ENCODE data around the gene ENAH.
A peak's percentile ranks its signal among the peaks of the same experiment; 100 is the strongest.

Gene ENAH

GRCh38 chr1:225556694-225557093, 96.2 kb downstream of the ENAH start:
- no peak overlapping the region for H3K9ac ChIP-seq (ENCODE audit: low read length)
- H3K79me2 ChIP-seq (ENCODE audit: low read length) = no peaks in the 10 kb centered on the region

GRCh38 chr1:225555821-225556220, 97.1 kb downstream of the ENAH start:
- H3K9me3 ChIP-seq (ENCODE audit: insufficient read depth, low read length) = 0 out of 2 replicates have a peak, but pooled peaks cover 6% of the 10 kb centered on the region
- no peaks in the 10 kb centered on the region for H3K27me3 ChIP-seq (ENCODE audit: low read depth, low read length)
- no peak overlapping the region for H2AFZ ChIP-seq (ENCODE audit: low read depth, low read length)
- H4K20me1 ChIP-seq (ENCODE audit: insufficient read depth, low read length) = no peaks in the 10 kb centered on the region
- no peaks in the 10 kb centered on the region for H3K79me2 ChIP-seq (ENCODE audit: low read length)
- no peak overlapping the region for H3K4me3 ChIP-seq (ENCODE audit: low read length)
- TF ChIP-seq CTCF (IDR thresholded peaks at IDR 0.05; ENCODE audit: low read depth, low read length) (no peak), EZH2phosphoT487 (IDR thresholded peaks at IDR 0.05; ENCODE audit: low read depth) (no peak)
- H3K4me1 ChIP-seq (ENCODE audit: low read length) = peaks cover 12% of the 10 kb centered on the region
- H3K36me3 ChIP-seq (replicated peaks; ENCODE audit: low read depth, low read length) = peaks cover 6% of the 10 kb centered on the region
- no peak overlapping the region for H3K9ac ChIP-seq (ENCODE audit: low read length)
- no peak overlapping the region for H3K4me2 ChIP-seq (ENCODE audit: low read length)
- H3K27ac ChIP-seq (ENCODE audit: low read length) = no peak overlapping the region

More at GRCh38 chr1:225556694-225557093, 96.2 kb downstream of the ENAH start:
- H3K9me3 ChIP-seq (ENCODE audit: insufficient read depth, low read length) = 0 out of 2 replicates have a peak, but pooled peaks cover 6% of the 10 kb centered on the region
- no peak overlapping the region for H3K4me3 ChIP-seq (ENCODE audit: low read length)
- H3K27ac ChIP-seq (ENCODE audit: low read length) = no peak overlapping the region
- peaks cover 12% of the 10 kb centered on the region for H3K4me1 ChIP-seq (ENCODE audit: low read length)
- H4K20me1 ChIP-seq (ENCODE audit: insufficient read depth, low read length) = no peaks in the 10 kb centered on the region
- no peak overlapping the region for H3K4me2 ChIP-seq (ENCODE audit: low read length)
- H3K27me3 ChIP-seq (ENCODE audit: low read depth, low read length) = no peaks in the 10 kb centered on the region
- peaks cover 6% of the 10 kb centered on the region for H3K36me3 ChIP-seq (replicated peaks; ENCODE audit: low read depth, low read length)
- H2AFZ ChIP-seq (ENCODE audit: low read depth, low read length) = no peak overlapping the region
- TF ChIP-seq EZH2phosphoT487 (IDR thresholded peaks at IDR 0.05; ENCODE audit: low read depth) (no peak), CTCF (IDR thresholded peaks at IDR 0.05; ENCODE audit: low read depth, low read length) (no peak)

GRCh38 chr1:225554216-225554812, 98.6 kb downstream of the ENAH start:
- Histone ChIP-seq H3K36me3 (replicated peaks; ENCODE audit: low read depth, low read length) (peaks cover 6% of the 10 kb centered on the region), H3K27ac (ENCODE audit: low read length) (no peak overlapping the region), H3K4me2 (ENCODE audit: low read length) (no peak overlapping the region), H4K20me1 (ENCODE audit: insufficient read depth, low read length) (no peaks in the 10 kb centered on the region), H2AFZ (ENCODE audit: low read depth, low read length) (no peak overlapping the region), H3K9ac (ENCODE audit: low read length) (no peak overlapping the region), H3K4me3 (ENCODE audit: low read length) (no peak overlapping the region), H3K27me3 (ENCODE audit: low read depth, low read length) (no peaks in the 10 kb centered on the region), H3K79me2 (ENCODE audit: low read length) (no peaks in the 10 kb centered on the region), H3K4me1 (ENCODE audit: low read length) (peaks cover 5% of the 10 kb centered on the region), H3K9me3 (ENCODE audit: insufficient read depth, low read length) (0 out of 2 replicates have a peak, but pooled peaks cover 6% of the 10 kb centered on the region)
- no peak for TF ChIP-seq EZH2phosphoT487 (IDR thresholded peaks at IDR 0.05; ENCODE audit: low read depth)
- TF ChIP-seq CTCF (IDR thresholded peaks at IDR 0.05; ENCODE audit: low read depth, low read length) = peak; percentile 77

DNA sequence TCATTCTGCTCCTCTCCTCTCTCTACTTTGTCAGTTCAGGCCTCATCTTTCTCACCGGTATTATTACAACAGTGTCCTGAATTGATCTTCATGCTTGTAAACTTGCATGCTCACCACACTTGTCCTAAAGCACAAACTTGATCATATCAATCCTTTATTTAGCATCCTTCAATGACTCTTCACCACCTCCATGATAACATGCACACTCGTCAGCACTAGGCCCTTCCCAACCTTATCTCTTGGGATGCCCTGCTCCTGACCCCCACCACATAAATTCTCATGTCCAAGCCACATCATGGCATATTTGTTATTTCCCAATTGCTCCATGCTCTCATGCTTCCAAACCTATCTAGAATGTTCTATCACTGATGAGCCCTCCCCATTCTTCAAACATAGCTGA, 103.1 kb downstream of the ENAH start:
- no peaks in the 10 kb centered on the region for H3K4me1 ChIP-seq (ENCODE audit: low read length)
- TF ChIP-seq EZH2phosphoT487 (IDR thresholded peaks at IDR 0.05; ENCODE audit: low read depth) (no peak), CTCF (IDR thresholded peaks at IDR 0.05; ENCODE audit: low read depth, low read length) (no peak)
- no peaks in the 10 kb centered on the region for H3K79me2 ChIP-seq (ENCODE audit: low read length)
- H2AFZ ChIP-seq (ENCODE audit: low read depth, low read length) = no peak overlapping the region
- H3K4me3 ChIP-seq (ENCODE audit: low read length) = no peak overlapping the region
- H3K27me3 ChIP-seq (ENCODE audit: low read depth, low read length) = no peaks in the 10 kb centered on the region
- no peaks in the 10 kb centered on the region for H3K9me3 ChIP-seq (ENCODE audit: insufficient read depth, low read length)
- no peaks in the 10 kb centered on the region for H3K36me3 ChIP-seq (replicated peaks; ENCODE audit: low read depth, low read length)
- H3K4me2 ChIP-seq (ENCODE audit: low read length) = no peak overlapping the region
- no peaks in the 10 kb centered on the region for H4K20me1 ChIP-seq (ENCODE audit: insufficient read depth, low read length)
- no peak overlapping the region for H3K27ac ChIP-seq (ENCODE audit: low read length)
- no peak overlapping the region for H3K9ac ChIP-seq (ENCODE audit: low read length)
